Spleen (tissue), 7 donors: ENCODE results near the gene MUC16.

Experiments used
- CTCF ChIP-seq, 11 experiments: fragments of 200-600 bp in 7 of 11; fragments of 450-650 bp in 4 of 11; sonication (generic) in 4 of 11; IDR thresholded peaks in 8 of 11; conservative IDR thresholded peaks in 3 of 11; 1 replicate in 7 of 11; 2 replicates in 4 of 11; pipeline versions ENCODE4 v1.4.0 to v1.8.0; 2016 to 2021; ENCODE audit warnings: antibody characterized with exemption in 11 of 11, inconsistent platforms in 4 of 11, mild to moderate bottlenecking in 1 of 11
- POLR2A ChIP-seq, 3 donors: fragments of 450-650 bp; IDR thresholded peaks; one replicate each; pipeline ENCODE4 v1.5.1; 2017; ENCODE audit warnings: antibody characterized with exemption in 3 of 3, mild to moderate bottlenecking in 1 of 3
- POLR2AphosphoS5 ChIP-seq, 3 donors: sonication (generic); formaldehyde crosslinking; IDR thresholded peaks; one replicate each; pipeline ENCODE4 v1.5.1; 2017; ENCODE audit warnings: antibody characterized with exemption in 3 of 3
- donor health status: DM: no; HTN: no; CAD: no; lungs with moderate emphysema.
- donor health status: DM: no; HTN: no; CAD: no.
- donor health status: DM: no; HTN: no; CAD: no.

- no peak for TF ChIP-seq POLR2A (IDR thresholded peaks at IDR 0.05)
- TF ChIP-seq CTCF (IDR thresholded peaks at IDR 0.05 in 8 of 11, conservative IDR thresholded peaks at IDR 0.05 in 3 of 11): no peak
- TF ChIP-seq POLR2AphosphoS5 (IDR thresholded peaks at IDR 0.05): no peak
Observed at GRCh38 chr19:9013988-9014387, 3.8 kb upstream of the MUC16 start.
